Esophagus muscularis mucosa (tissue), 4 donors: Measurements from ENCODE around the gene FURIN.

Experiments
- EP300 ChIP-seq: sonication (generic); formaldehyde crosslinking; IDR thresholded peaks from one replicate; pipeline ENCODE4 v1.6.1; 2017; ENCODE audit warnings: antibody characterized with exemption
- POLR2A ChIP-seq: fragments of 450-650 bp; IDR thresholded peaks from one replicate; pipeline ENCODE4 v1.6.1; 2017; ENCODE audit warnings: antibody characterized with exemption, moderate library complexity, mild to moderate bottlenecking, low read depth
- TF ChIP-seq, protein P1 (sequence below), 3 experiments: fragments of 200-600 bp in 2 of 3; fragments of 450-650 bp in 1 of 3; sonication (generic) in 2 of 3; IDR thresholded peaks; one replicate each; pipeline ENCODE4 v1.5.1; 2017 to 2019; ENCODE audit warnings: antibody characterized with exemption in 3 of 3, mild to moderate bottlenecking in 2 of 3, moderate library complexity in 1 of 3

DNA sequence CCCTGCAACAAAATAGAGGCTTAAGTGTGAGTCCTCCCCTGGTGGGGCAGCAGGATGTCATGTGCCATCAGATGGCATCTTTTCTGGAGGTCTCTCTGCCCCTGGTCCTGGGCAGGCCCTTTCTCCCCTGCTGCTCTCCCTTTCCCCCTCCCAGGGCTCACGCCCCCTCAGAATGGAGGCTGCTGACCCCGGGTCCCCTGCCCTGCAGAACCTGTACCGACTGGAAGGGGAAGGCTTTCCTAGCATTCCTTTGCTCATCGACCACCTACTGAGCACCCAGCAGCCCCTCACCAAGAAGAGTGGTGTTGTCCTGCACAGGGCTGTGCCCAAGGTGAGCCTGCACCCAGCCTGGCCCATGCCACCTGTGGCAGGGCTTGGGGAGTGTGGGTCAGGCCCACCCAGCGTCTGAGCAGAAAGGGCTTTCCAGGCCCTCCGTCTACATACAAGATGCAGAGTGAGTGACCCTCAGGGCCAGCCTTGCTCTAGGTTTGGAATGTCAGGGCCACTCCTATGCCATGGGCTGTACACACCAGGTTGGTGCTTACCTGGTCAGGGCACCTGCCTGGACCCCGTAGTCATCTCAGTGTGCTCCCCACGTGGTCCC is 23.1 kb downstream of the FURIN start:
- TF ChIP-seq, protein P1, sequence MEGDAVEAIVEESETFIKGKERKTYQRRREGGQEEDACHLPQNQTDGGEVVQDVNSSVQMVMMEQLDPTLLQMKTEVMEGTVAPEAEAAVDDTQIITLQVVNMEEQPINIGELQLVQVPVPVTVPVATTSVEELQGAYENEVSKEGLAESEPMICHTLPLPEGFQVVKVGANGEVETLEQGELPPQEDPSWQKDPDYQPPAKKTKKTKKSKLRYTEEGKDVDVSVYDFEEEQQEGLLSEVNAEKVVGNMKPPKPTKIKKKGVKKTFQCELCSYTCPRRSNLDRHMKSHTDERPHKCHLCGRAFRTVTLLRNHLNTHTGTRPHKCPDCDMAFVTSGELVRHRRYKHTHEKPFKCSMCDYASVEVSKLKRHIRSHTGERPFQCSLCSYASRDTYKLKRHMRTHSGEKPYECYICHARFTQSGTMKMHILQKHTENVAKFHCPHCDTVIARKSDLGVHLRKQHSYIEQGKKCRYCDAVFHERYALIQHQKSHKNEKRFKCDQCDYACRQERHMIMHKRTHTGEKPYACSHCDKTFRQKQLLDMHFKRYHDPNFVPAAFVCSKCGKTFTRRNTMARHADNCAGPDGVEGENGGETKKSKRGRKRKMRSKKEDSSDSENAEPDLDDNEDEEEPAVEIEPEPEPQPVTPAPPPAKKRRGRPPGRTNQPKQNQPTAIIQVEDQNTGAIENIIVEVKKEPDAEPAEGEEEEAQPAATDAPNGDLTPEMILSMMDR (IDR thresholded peaks at IDR 0.05) = no peak
- TF ChIP-seq EP300 (no peak), POLR2A (no peak)
